OCI-LY1 (cell line): ENCODE measurements around the gene SHOX.
"Not testable (repeated sequence)": the region's sequence is repeated elsewhere in the genome, so short reads cannot be mapped to it uniquely, and the experiment has no call there.

ENCODE experiments used
- H2AFZ ChIP-seq: fragments of 200-600 bp; sonication (generic), shearing (Covaris generic); 2 replicates; pipeline ENCODE4 v1.6.0; 2014; ENCODE audit warnings: antibody characterized with exemption, mild to moderate bottlenecking, low read length
- H3F3A ChIP-seq: fragments of 200-600 bp; sonication (generic), shearing (Covaris generic); 2 replicates; pipeline ENCODE4 v1.6.0; 2014; ENCODE audit warnings: mild to moderate bottlenecking, antibody characterized with exemption, low read length, moderate library complexity; ENCODE audit not compliant: insufficient read depth
- H3K27ac ChIP-seq: fragments of 200-600 bp; sonication (generic); 2 replicates; pipeline ENCODE4 v1.5.1; 2014; ENCODE audit warnings: low read length, mixed run types, mild to moderate bottlenecking, low read depth; ENCODE audit not compliant: poor library complexity, severe bottlenecking
- H3K27me3 ChIP-seq: fragments of 200-600 bp; sonication (generic); 2 replicates; pipeline ENCODE4 v1.6.0; 2014; ENCODE audit warnings: antibody characterized with exemption, mild to moderate bottlenecking, low read length, moderate library complexity; ENCODE audit not compliant: insufficient read depth
- H3K36me3 ChIP-seq: fragments of 200-600 bp; sonication (generic); 2 replicates; pipeline ENCODE4 v1.6.1; 2014; ENCODE audit warnings: mild to moderate bottlenecking, antibody characterized with exemption, low read length, moderate library complexity, mixed read lengths; ENCODE audit not compliant: insufficient read depth
- H3K4me1 ChIP-seq: fragments of 200-600 bp; sonication (generic); 2 replicates; pipeline ENCODE4 v1.5.1; 2014; ENCODE audit warnings: mild to moderate bottlenecking, low read length, moderate library complexity; ENCODE audit not compliant: insufficient read depth, severe bottlenecking
- H3K4me2 ChIP-seq: fragments of 200-600 bp; sonication (generic), shearing (Covaris generic); 2 replicates; pipeline ENCODE4 v1.6.1; 2014; ENCODE audit warnings: low read length
- H3K4me3 ChIP-seq: fragments of 200-600 bp; sonication (generic); 2 replicates; pipeline ENCODE4 v1.5.1; 2014; ENCODE audit warnings: low read length, low read depth, mild to moderate bottlenecking, mixed read lengths; ENCODE audit not compliant: poor library complexity, severe bottlenecking
- H3K79me2 ChIP-seq: fragments of 200-600 bp; shearing (Covaris generic); 2 replicates; pipeline ENCODE4 v1.6.1; 2016; ENCODE audit warnings: mixed run types, low read length, mixed read lengths; ENCODE audit not compliant: insufficient read depth
- H3K9ac ChIP-seq: fragments of 200-600 bp; sonication (generic), shearing (Covaris generic); 2 replicates; pipeline ENCODE4 v1.6.1; 2014; ENCODE audit warnings: mild to moderate bottlenecking, low read length, mixed read lengths
- H3K9me2 ChIP-seq: fragments of 200-600 bp; sonication (generic), shearing (Covaris generic); 2 replicates; pipeline ENCODE4 v1.6.1; 2014; ENCODE audit warnings: low read depth, mild to moderate bottlenecking, low read length, mixed read lengths
- H3K9me3 ChIP-seq: fragments of 200-600 bp; shearing (Covaris generic); 2 replicates; pipeline ENCODE4 v1.6.1; 2014; ENCODE audit warnings: low read length, mixed read lengths
- H4K20me1 ChIP-seq: fragments of 200-600 bp; sonication (generic), shearing (Covaris generic); 2 replicates; pipeline ENCODE4 v1.6.0; 2016; ENCODE audit warnings: mild to moderate bottlenecking, low read length; ENCODE audit not compliant: insufficient read depth
- CTCF ChIP-seq: fragments of 200-600 bp; sonication (generic), shearing (Covaris generic); IDR thresholded peaks from 2 replicates; pipeline ENCODE4 v1.5.1; 2017; ENCODE audit warnings: mild to moderate bottlenecking, antibody characterized with exemption, low read length, moderate library complexity, mixed read lengths
- EZH2 ChIP-seq: fragments of 200-600 bp; sonication (generic), shearing (Covaris generic); IDR thresholded peaks from 2 replicates; pipeline ENCODE4 v1.8.0; 2017; ENCODE audit warnings: borderline replicate concordance, mixed run types, mild to moderate bottlenecking, antibody characterized with exemption, low read length, moderate library complexity, mixed read lengths

SHOX gene

GRCh38 chrX:614136-614535 lies 16.5 kb upstream of the SHOX start:
- Histone ChIP-seq H3K36me3 (no peaks in the 10 kb centered on the region), H3K27ac (no peak overlapping the region), H3K27me3 (no peaks in the 10 kb centered on the region), H3F3A (no peaks in the 10 kb centered on the region), H3K9me3 (no peaks in the 10 kb centered on the region), H3K79me2 (no peaks in the 10 kb centered on the region), H3K4me2 (no peak overlapping the region), H2AFZ (no peak overlapping the region), H4K20me1 (no peaks in the 10 kb centered on the region), H3K9ac (no peak overlapping the region), H3K4me3 (no peak overlapping the region), H3K4me1 (no peaks in the 10 kb centered on the region), H3K9me2 (no peaks in the 10 kb centered on the region)
- TF ChIP-seq CTCF (no peak), EZH2 (no peak)

GRCh38 chrX:617401-617800 lies 13.2 kb upstream of the SHOX start:
- no peaks in the 10 kb centered on the region for H3K9me3 ChIP-seq
- H3K36me3 ChIP-seq, result no peaks in the 10 kb centered on the region
- H2AFZ ChIP-seq, result no peak overlapping the region
- H3K9me2 ChIP-seq, result no peaks in the 10 kb centered on the region
- H3F3A ChIP-seq, result no peaks in the 10 kb centered on the region
- no peak overlapping the region for H3K4me3 ChIP-seq
- no peaks in the 10 kb centered on the region for H4K20me1 ChIP-seq
- no peak overlapping the region for H3K9ac ChIP-seq
- no peaks in the 10 kb centered on the region for H3K4me1 ChIP-seq
- no peak overlapping the region for H3K4me2 ChIP-seq
- no peak overlapping the region for H3K27ac ChIP-seq
- H3K79me2 ChIP-seq, result no peaks in the 10 kb centered on the region
- TF ChIP-seq CTCF (no peak), EZH2 (no peak)
- no peaks in the 10 kb centered on the region for H3K27me3 ChIP-seq

- no peaks in the 10 kb centered on the region for H3K36me3 ChIP-seq
- no peaks in the 10 kb centered on the region for H3K9me2 ChIP-seq
- TF ChIP-seq EZH2 (no peak), CTCF (no peak)
- no peaks in the 10 kb centered on the region for H3K79me2 ChIP-seq
- H3K9ac ChIP-seq, result no peak overlapping the region
- H3K4me3 ChIP-seq, result no peak overlapping the region
- no peak overlapping the region for H2AFZ ChIP-seq
- H3F3A ChIP-seq, result no peaks in the 10 kb centered on the region
- H3K4me2 ChIP-seq, result no peak overlapping the region
- H4K20me1 ChIP-seq, result no peaks in the 10 kb centered on the region
- no peak overlapping the region for H3K27ac ChIP-seq
- no peaks in the 10 kb centered on the region for H3K9me3 ChIP-seq
- no peaks in the 10 kb centered on the region for H3K4me1 ChIP-seq
- no peaks in the 10 kb centered on the region for H3K27me3 ChIP-seq
These were observed 12.7 kb upstream of the SHOX start for GRCh38 chrX:617891-618290.

- not testable (repeated sequence) for H2AFZ ChIP-seq, H3K9ac ChIP-seq, H3K36me3 ChIP-seq, H3K4me3 ChIP-seq, H3K79me2 ChIP-seq, H3K27ac ChIP-seq, H3K9me3 ChIP-seq, H3K9me2 ChIP-seq, H3K4me2 ChIP-seq, H3K27me3 ChIP-seq, H3F3A ChIP-seq, H3K4me1 ChIP-seq, H4K20me1 ChIP-seq
These were observed 12.3 kb upstream of the SHOX start for GRCh38 chrX:618304-618703.
